Measurements from ENCODE around the gene C1QTNF5.

C1QTNF5 gene

GRCh38 chr11:119376197-119376847, 35.6 kb upstream of the C1QTNF5 start:
- H3K4me3 ChIP-seq (replicated peaks in 1 of 2; ENCODE audit: low read depth in 2 of 2, low read length in 2 of 2) = no peak overlapping the region
- no peak for TF ChIP-seq CTCF (IDR thresholded peaks at IDR 0.05; ENCODE audit: low read depth, low read length)
- DNase-seq (ENCODE audit: low read depth in 2 of 2) = no peak

DNA sequence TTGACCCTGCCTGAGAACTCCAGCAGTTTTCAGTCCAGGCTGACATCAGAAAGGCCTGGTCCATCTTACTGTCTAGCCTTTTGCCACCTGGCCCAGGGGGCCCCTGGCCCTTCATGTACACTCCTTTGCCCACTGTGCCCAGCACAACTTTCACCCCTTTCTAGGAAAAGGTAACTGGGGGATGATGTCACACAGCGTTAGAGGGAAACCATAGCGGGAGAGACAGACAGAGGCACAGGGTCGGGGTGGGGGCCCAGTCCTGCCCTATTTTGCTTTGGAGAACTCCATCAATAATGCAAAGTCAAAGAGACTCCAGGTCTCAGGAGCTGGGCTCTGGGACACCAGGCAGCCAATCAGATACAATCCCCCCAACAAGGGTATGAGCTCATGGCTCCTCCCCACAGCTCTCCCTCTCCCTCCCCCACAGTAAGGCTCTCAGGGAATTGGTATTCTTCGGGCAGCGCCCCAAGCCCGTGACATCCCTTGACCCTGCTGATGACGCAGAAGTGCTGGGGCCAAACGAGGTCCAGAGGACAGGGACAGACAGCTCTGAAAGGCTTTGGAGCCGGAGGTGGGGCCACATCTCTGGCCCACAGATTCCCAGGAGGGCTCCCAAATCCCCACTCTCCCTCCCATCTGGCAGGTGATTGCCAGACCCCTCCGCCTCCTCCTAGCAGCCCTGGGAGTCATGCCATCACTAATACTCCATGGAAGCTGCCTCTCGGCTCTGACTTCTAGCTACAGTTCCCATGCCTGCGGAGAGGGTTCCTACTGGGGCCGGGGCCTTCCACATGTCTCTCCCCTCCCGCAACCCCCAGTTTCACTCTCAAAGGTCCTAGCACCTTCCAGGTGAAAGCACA, 34.9 kb upstream of the C1QTNF5 start:
- H3K4me3 ChIP-seq (replicated peaks in 1 of 2; ENCODE audit: low read depth in 2 of 2, low read length in 2 of 2) = no peak overlapping the region
- no peak for TF ChIP-seq CTCF (IDR thresholded peaks at IDR 0.05; ENCODE audit: low read depth, low read length)
- DNase-seq (ENCODE audit: low read depth in 2 of 2) = peak; percentile 75 to 83

DNA sequence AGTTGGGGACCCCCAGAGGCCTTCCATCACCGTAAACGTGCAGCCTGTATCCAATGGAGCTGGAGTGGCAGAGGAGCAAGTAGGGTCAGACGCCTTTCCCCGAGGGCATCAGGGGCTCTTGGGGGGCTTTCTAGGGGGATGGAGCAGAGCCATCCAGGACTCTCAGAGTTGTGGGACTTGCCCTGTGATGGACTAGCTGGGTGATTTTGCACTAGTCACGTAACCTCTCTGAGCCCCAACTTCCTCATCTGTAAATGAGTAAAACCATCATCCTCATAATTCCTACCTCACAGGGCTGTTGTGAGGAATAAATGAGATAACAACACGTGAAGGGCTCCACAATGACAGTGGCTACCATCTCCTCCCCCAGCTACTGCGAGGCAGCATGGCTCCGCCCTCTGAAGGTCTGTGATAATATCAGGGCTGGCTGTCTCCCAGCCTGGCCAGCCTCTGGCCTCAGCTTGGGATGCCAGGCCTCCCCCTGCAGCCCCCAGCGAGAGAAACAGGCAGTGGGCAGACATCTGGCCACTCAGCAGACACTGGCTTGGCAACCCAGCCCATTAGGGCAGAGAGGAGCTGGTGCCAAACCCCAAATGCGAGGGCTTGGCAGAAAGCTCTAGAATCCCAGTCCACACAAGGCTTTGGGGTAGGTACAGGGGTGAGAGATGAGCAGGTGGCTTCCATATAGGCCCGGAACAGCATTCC, 34.1 kb upstream of the C1QTNF5 start:
- DNase-seq (ENCODE audit: low read depth in 2 of 2) = no peak
- H3K4me3 ChIP-seq (replicated peaks in 1 of 2; ENCODE audit: low read depth in 2 of 2, low read length in 2 of 2) = no peak overlapping the region

GRCh38 chr11:119373921-119374631, 33.4 kb upstream of the C1QTNF5 start:
- TF ChIP-seq CTCF (IDR thresholded peaks at IDR 0.05; ENCODE audit: low read depth, low read length) = peak; percentile 96
- peak; percentile 79 to 85 for DNase-seq (ENCODE audit: low read depth in 2 of 2)
- no peak overlapping the region for H3K4me3 ChIP-seq (replicated peaks in 1 of 2; ENCODE audit: low read depth in 2 of 2, low read length in 2 of 2)

More for the DNA sequence above, 34.1 kb upstream of the C1QTNF5 start:
- no peak for TF ChIP-seq CTCF (IDR thresholded peaks at IDR 0.05; ENCODE audit: low read depth, low read length)

- no peak for DNase-seq (ENCODE audit: low read depth in 2 of 2)
- TF ChIP-seq CTCF (IDR thresholded peaks at IDR 0.05; ENCODE audit: low read depth, low read length) = no peak
- H3K4me3 ChIP-seq (replicated peaks in 1 of 2; ENCODE audit: low read depth in 2 of 2, low read length in 2 of 2) = no peak overlapping the region
Measured at GRCh38 chr11:119373059-119373920, 32.6 kb upstream of the C1QTNF5 start.

Data from cardiac fibroblast (primary cell).